Measurements from ENCODE around the gene RAMACL. TPM values are rescaled to one million over a fixed set of nuclear protein-coding genes. Genes with fewer than 3 reads are reported as not detected.
A peak's percentile ranks its signal among the peaks of the same experiment; 100 is the strongest.

Gene RAMACL
- total and polyA plus RNA-seq, 2 donors (not counting 1 experiment from before 2014, with no cell fraction given): 2.7 TPM; not detected in 1

- peaks cover 3% of the 10 kb centered on the region for H3K79me2 ChIP-seq (ENCODE audit: control insufficient read depth, insufficient read depth, low read length)
- WGBS (ENCODE audit: insufficient coverage): 92% methylated on average over 10 of the region's 12 CpGs
- Mint-ChIP-seq H3K27ac (no peak overlapping the region), H3K27me3 (peaks cover 17% of the 10 kb centered on the region), H3K4me1 (peaks cover 5% of the 10 kb centered on the region), H3K4me3 (no peak overlapping the region), H3K9me3 (ENCODE audit: insufficient read depth) (peaks cover 5% of the 10 kb centered on the region)
- intact Hi-C loops (cut with micrococcal nuclease): no loop called here
- H2AFZ ChIP-seq (ENCODE audit: insufficient read depth, low read depth, low read length, poor library complexity, severe bottlenecking): no peak overlapping the region
- peaks cover 0 to 6% (median 0%) of the 10 kb centered on the region in 4 experiments for H3K27me3 ChIP-seq (replicated peaks in 1 of 4; ENCODE audit: control extremely low read depth in 1 of 4, control insufficient read depth in 3 of 4, insufficient read depth in 4 of 4, low read length in 3 of 4)
- ATAC-seq (ENCODE audit: low read depth) (no peak), DNase-seq (no peak)
- no peak overlapping the region for H3K9ac ChIP-seq (ENCODE audit: low read length)
- H3K4me1 ChIP-seq (ENCODE audit: control insufficient read depth in 2 of 2, insufficient read depth in 2 of 2, low read length in 2 of 2): peaks cover 0 to 6% of the 10 kb centered on the region in 2 donors
- H3K9me3 ChIP-seq (ENCODE audit: control extremely low read depth in 1 of 3, control insufficient read depth in 2 of 3, insufficient read depth in 1 of 3, low read length in 2 of 3): peaks cover 0 to 7% (median 4%) of the 10 kb centered on the region in 3 donors
- no peak overlapping the region for H3K27ac ChIP-seq (ENCODE audit: low read length in 2 of 2)
- H4K20me1 ChIP-seq (ENCODE audit: control insufficient read depth, insufficient read depth, low read length, poor library complexity, severe bottlenecking): no peaks in the 10 kb centered on the region
- no peak overlapping the region for H3K4me2 ChIP-seq (replicated peaks; ENCODE audit: low read depth, low read length, poor library complexity, severe bottlenecking)
- ChIA-PET POLR2A (no interaction called here), CTCF (no interaction called here)
- no peaks in the 10 kb centered on the region for H3K36me3 ChIP-seq (replicated peaks in 1 of 2; ENCODE audit: control extremely low read depth in 1 of 2, control insufficient read depth in 1 of 2, extremely low read depth in 1 of 2, insufficient read depth in 2 of 2, low read length in 1 of 2)
- H3K4me3 ChIP-seq (ENCODE audit: control extremely low read depth in 1 of 5, extremely low read depth in 1 of 5, insufficient read depth in 1 of 5, low read depth in 2 of 5, low read length in 4 of 5): no peak overlapping the region
- TF ChIP-seq CTCF (IDR thresholded peaks at IDR 0.05) (no peak), EZH2 (IDR thresholded peaks at IDR 0.05; ENCODE audit: borderline replicate concordance, insufficient read depth, low read depth, low read length, poor library complexity, severe bottlenecking) (no peak)
Measured at GRCh38 chr6:166558156-166559005, 28.1 kb downstream of the RAMACL start.

- POLR2A ChIA-PET: no interaction called here
- intact Hi-C loops (cut with micrococcal nuclease): no loop called here
- H3K4me3 ChIP-seq (ENCODE audit: control extremely low read depth in 1 of 5, extremely low read depth in 1 of 5, insufficient read depth in 1 of 5, low read depth in 2 of 5, low read length in 4 of 5): no peak overlapping the region
- TF ChIP-seq EZH2 (IDR thresholded peaks at IDR 0.05; ENCODE audit: borderline replicate concordance, insufficient read depth, low read depth, low read length, poor library complexity, severe bottlenecking) (no peak), CTCF (IDR thresholded peaks at IDR 0.05) (no peak)
- no peaks in the 10 kb centered on the region for H3K36me3 ChIP-seq (replicated peaks in 1 of 2; ENCODE audit: control extremely low read depth in 1 of 2, control insufficient read depth in 1 of 2, extremely low read depth in 1 of 2, insufficient read depth in 2 of 2, low read length in 1 of 2)
- H3K9ac ChIP-seq (ENCODE audit: low read length): no peak overlapping the region
- Mint-ChIP-seq H3K4me1 (peaks cover 5% of the 10 kb centered on the region), H3K4me3 (no peak overlapping the region), H3K27me3 (peaks cover 17% of the 10 kb centered on the region), H3K27ac (no peak overlapping the region), H3K9me3 (ENCODE audit: insufficient read depth) (peaks cover 5% of the 10 kb centered on the region)
- no peaks in the 10 kb centered on the region for H3K27me3 ChIP-seq (replicated peaks in 1 of 4; ENCODE audit: control extremely low read depth in 1 of 4, control insufficient read depth in 3 of 4, insufficient read depth in 4 of 4, low read length in 3 of 4)
- no peaks in the 10 kb centered on the region for H4K20me1 ChIP-seq (ENCODE audit: control insufficient read depth, insufficient read depth, low read length, poor library complexity, severe bottlenecking)
- H3K27ac ChIP-seq (ENCODE audit: low read length in 2 of 2): no peak overlapping the region
- peak; percentile 43 for ATAC-seq (ENCODE audit: low read depth)
- peaks cover 0 to 7% (median 4%) of the 10 kb centered on the region in 3 donors for H3K9me3 ChIP-seq (ENCODE audit: control extremely low read depth in 1 of 3, control insufficient read depth in 2 of 3, insufficient read depth in 1 of 3, low read length in 2 of 3)
- H3K4me2 ChIP-seq (replicated peaks; ENCODE audit: low read depth, low read length, poor library complexity, severe bottlenecking): no peak overlapping the region
- peaks cover 0 to 6% of the 10 kb centered on the region in 2 donors for H3K4me1 ChIP-seq (ENCODE audit: control insufficient read depth in 2 of 2, insufficient read depth in 2 of 2, low read length in 2 of 2)
- DNase-seq: no peak
- CTCF ChIA-PET: interaction anchor here (0.6 kb wide), 1 partner anchor 9 kb away, joined by 3 read pairs; no protein-coding TSS in a partner anchor
- H2AFZ ChIP-seq (ENCODE audit: insufficient read depth, low read depth, low read length, poor library complexity, severe bottlenecking): no peak overlapping the region
- WGBS (ENCODE audit: insufficient coverage): 34% methylated on average over 16 of the region's 16 CpGs
- H3K79me2 ChIP-seq (ENCODE audit: control insufficient read depth, insufficient read depth, low read length): peaks cover 3% of the 10 kb centered on the region
Measured at GRCh38 chr6:166556863-166557322, 29.6 kb downstream of the RAMACL start.
